CD4-positive, CD25-positive, alpha-beta regulatory T cell (primary cell): ENCODE results near the gene WDR70. TPM values are rescaled to one million over a fixed set of nuclear protein-coding genes. Genes with fewer than 3 reads are reported as not detected.
"Not testable (repeated sequence)": the region's sequence is repeated elsewhere in the genome, so short reads cannot be mapped to it uniquely, and the experiment has no call there.

Experiments used
- ATAC-seq, 2 donors: fragments of 150-1000 bp; cut with Tn5 transposase; one replicate each; pipeline ENCODE4 v1.10.0; 2021; ENCODE audit warnings: low read depth in 2 of 2, moderate number of reproducible peaks in 2 of 2, moderate library complexity in 1 of 2
- DNase-seq, 3 donors: peaks; one replicate each; pipeline versions ENCODE4 v3.0.0 to v3.0.0-alpha.2; 2012 to 2022; ENCODE audit warnings: mixed read lengths in 1 of 3
- H3K27ac ChIP-seq: one replicate; pipeline ENCODE4 v1.7.0; 2013; ENCODE audit warnings: mild to moderate bottlenecking, low read length; ENCODE audit not compliant: insufficient read depth, poor library complexity, severe bottlenecking
- H3K27me3 ChIP-seq: one replicate; pipeline ENCODE4 v1.7.0; 2013; ENCODE audit warnings: low read length; ENCODE audit not compliant: control insufficient read depth, insufficient read depth
- H3K36me3 ChIP-seq: one replicate; pipeline ENCODE4 v1.7.0; 2013; ENCODE audit warnings: mild to moderate bottlenecking, low read length, moderate library complexity; ENCODE audit not compliant: control insufficient read depth, insufficient read depth
- H3K4me1 ChIP-seq: 2 replicates; pipeline ENCODE4 v1.7.0; 2013; ENCODE audit warnings: mild to moderate bottlenecking, low read length; ENCODE audit not compliant: insufficient read depth, control insufficient read depth, poor library complexity, severe bottlenecking
- H3K4me3 ChIP-seq: one replicate; pipeline ENCODE4 v1.7.0; 2013; ENCODE audit warnings: low read depth, mild to moderate bottlenecking, low read length, moderate library complexity
- H3K9me3 ChIP-seq, 2 experiments: 1 replicate in 1 of 2; 2 replicates in 1 of 2; pipeline ENCODE4 v1.7.0; 2013; ENCODE audit warnings: low read length in 2 of 2, mild to moderate bottlenecking in 1 of 2, moderate library complexity in 1 of 2; ENCODE audit not compliant: control insufficient read depth in 2 of 2
- H3K27ac Mint-ChIP-seq, 3 donors: one replicate each; pipeline ENCODE4 v1.8.0; 2020 to 2022; ENCODE audit warnings: mild to moderate bottlenecking in 3 of 3, mixed read lengths in 3 of 3, moderate library complexity in 2 of 3
- H3K27me3 Mint-ChIP-seq: one replicate; pipeline ENCODE4 v1.8.0; 2022; ENCODE audit warnings: mild to moderate bottlenecking, mixed read lengths
- H3K36me3 Mint-ChIP-seq: one replicate; pipeline ENCODE4 v1.8.0; 2020; ENCODE audit warnings: mixed read lengths
- H3K4me1 Mint-ChIP-seq, 4 donors: one replicate each; pipeline ENCODE4 v1.8.0; 2020 to 2022; ENCODE audit warnings: mixed read lengths in 4 of 4, mild to moderate bottlenecking in 1 of 4
- H3K4me3 Mint-ChIP-seq, 4 donors: one replicate each; pipeline ENCODE4 v1.8.0; 2020 to 2022; ENCODE audit warnings: mild to moderate bottlenecking in 4 of 4, mixed read lengths in 4 of 4, moderate library complexity in 3 of 4
- H3K9me3 Mint-ChIP-seq, 7 donors: one replicate each; pipeline ENCODE4 v1.8.0; 2020 to 2022; ENCODE audit warnings: mixed read lengths in 7 of 7, mild to moderate bottlenecking in 3 of 7, moderate library complexity in 2 of 7
- polyA plus RNA-seq, 4 donors: library from polyadenylated mRNA; unstranded; fragments of 300-500 nt; fragmentation: Illumina TruSeq; gene quantifications; one replicate each; pipeline ENCODE4 v1.2.3, GENCODE V29; 2021
- total RNA-seq: library from RNA; stranded (reverse); gene quantifications from one replicate; pipeline ENCODE4 v1.2.3, GENCODE V29; 2022

WDR70 gene
- total and polyA plus RNA-seq, 5 donors from 2014 or later: 15.9 to 35.3 (median 24.9) TPM

GRCh38 chr5:37603072-37603471 lies 224.0 kb downstream of the WDR70 start:
- peaks cover 6% of the 10 kb centered on the region for H3K36me3 ChIP-seq
- H3K27me3 Mint-ChIP-seq: no peaks in the 10 kb centered on the region
- no peak overlapping the region for H3K4me3 Mint-ChIP-seq
- DNase-seq (no peak), ATAC-seq (no peak)
- H3K36me3 Mint-ChIP-seq: peaks cover 22% of the 10 kb centered on the region
- H3K4me1 ChIP-seq: no peaks in the 10 kb centered on the region
- H3K4me3 ChIP-seq: no peak overlapping the region
- H3K4me1 Mint-ChIP-seq: peaks cover 0 to 9% (median 4%) of the 10 kb centered on the region in 4 donors
- H3K27ac Mint-ChIP-seq: no peak overlapping the region
- H3K9me3 ChIP-seq: peaks cover 6 to 13% of the 10 kb centered on the region in 2 experiments
- H3K27ac ChIP-seq: no peak overlapping the region
- no peaks in the 10 kb centered on the region for H3K27me3 ChIP-seq
- peaks cover 0 to 16% (median 4%) of the 10 kb centered on the region in 7 donors for H3K9me3 Mint-ChIP-seq

- Histone ChIP-seq H3K4me3 (no peak overlapping the region), H3K27me3 (no peaks in the 10 kb centered on the region), H3K4me1 (no peaks in the 10 kb centered on the region), H3K9me3 (peaks cover 3 to 13% of the 10 kb centered on the region in 2 experiments), H3K36me3 (peaks cover 8% of the 10 kb centered on the region), H3K27ac (no peak overlapping the region)
- no peak overlapping the region for H3K4me3 Mint-ChIP-seq
- ATAC-seq (no peak), DNase-seq (no peak)
- H3K27me3 Mint-ChIP-seq: no peaks in the 10 kb centered on the region
- peaks cover 0 to 9% (median 4%) of the 10 kb centered on the region in 4 donors for H3K4me1 Mint-ChIP-seq
- H3K9me3 Mint-ChIP-seq: peaks cover 2 to 16% (median 4%) of the 10 kb centered on the region in 7 donors
- H3K36me3 Mint-ChIP-seq: peaks cover 30% of the 10 kb centered on the region
- H3K27ac Mint-ChIP-seq: no peak overlapping the region
Observed at GRCh38 chr5:37604290-37604689, 225.2 kb downstream of the WDR70 start.

- H3K4me1 Mint-ChIP-seq: peaks cover 0 to 9% (median 4%) of the 10 kb centered on the region in 4 donors
Observed at GRCh38 chr5:37606148-37606547, 227.0 kb downstream of the WDR70 start.

GRCh38 chr5:37606632-37607248 lies 227.6 kb downstream of the WDR70 start:
- no peaks in the 10 kb centered on the region for H3K27me3 Mint-ChIP-seq
- no peak overlapping the region for H3K27ac Mint-ChIP-seq
- peaks cover 21% of the 10 kb centered on the region for H3K36me3 Mint-ChIP-seq
- H3K4me1 Mint-ChIP-seq: peaks cover 0 to 9% (median 4%) of the 10 kb centered on the region in 4 donors
- peaks cover 0 to 4% (median under 1%) of the 10 kb centered on the region in 7 donors for H3K9me3 Mint-ChIP-seq
- no peak for ATAC-seq
- H3K4me3 Mint-ChIP-seq: no peak overlapping the region
- H3K36me3 ChIP-seq: peaks cover 12% of the 10 kb centered on the region
- H3K27ac ChIP-seq: no peak overlapping the region
- no peak overlapping the region for H3K4me3 ChIP-seq
- no peak for DNase-seq
- no peaks in the 10 kb centered on the region for H3K4me1 ChIP-seq
- H3K9me3 ChIP-seq: no peaks in the 10 kb centered on the region
- H3K27me3 ChIP-seq: no peaks in the 10 kb centered on the region

More at GRCh38 chr5:37606148-37606547, 227.0 kb downstream of the WDR70 start:
- H3K27ac ChIP-seq: no peak overlapping the region
- Mint-ChIP-seq H3K27ac (no peak overlapping the region), H3K36me3 (peaks cover 27% of the 10 kb centered on the region), H3K9me3 (peaks cover 0 to 6% (median 4%) of the 10 kb centered on the region in 7 donors), H3K4me3 (no peak overlapping the region), H3K27me3 (no peaks in the 10 kb centered on the region)
- H3K4me3 ChIP-seq: no peak overlapping the region
- H3K36me3 ChIP-seq: peaks cover 12% of the 10 kb centered on the region
- no peaks in the 10 kb centered on the region for H3K27me3 ChIP-seq
- no peak for DNase-seq
- H3K9me3 ChIP-seq: peaks cover 0 to 2% of the 10 kb centered on the region in 2 experiments
- ATAC-seq: no peak
- H3K4me1 ChIP-seq: no peaks in the 10 kb centered on the region

- H3K27ac Mint-ChIP-seq: no peak overlapping the region
- no peaks in the 10 kb centered on the region for H3K27me3 Mint-ChIP-seq
- H3K9me3 Mint-ChIP-seq: peaks cover 0 to 4% (median 0%) of the 10 kb centered on the region in 7 donors
- Histone ChIP-seq H3K4me1 (no peaks in the 10 kb centered on the region), H3K4me3 (no peak overlapping the region), H3K27me3 (no peaks in the 10 kb centered on the region), H3K36me3 (no peaks in the 10 kb centered on the region), H3K27ac (no peak overlapping the region), H3K9me3 (no peaks in the 10 kb centered on the region)
- H3K4me3 Mint-ChIP-seq: no peak overlapping the region
- H3K36me3 Mint-ChIP-seq: peaks cover 28% of the 10 kb centered on the region
- no peak for DNase-seq
- no peak for ATAC-seq
- H3K4me1 Mint-ChIP-seq: peaks cover 0 to 2% (median 0%) of the 10 kb centered on the region in 4 donors
Observed at GRCh38 chr5:37615184-37615583, 236.1 kb downstream of the WDR70 start.

- peaks cover 0 to 3% (median 3%) of the 10 kb centered on the region in 7 donors for H3K9me3 Mint-ChIP-seq
- Histone ChIP-seq H3K27ac (no peak overlapping the region), H3K4me3 (no peak overlapping the region), H3K27me3 (no peaks in the 10 kb centered on the region), H3K36me3 (peaks cover 6% of the 10 kb centered on the region), H3K4me1 (no peaks in the 10 kb centered on the region), H3K9me3 (no peaks in the 10 kb centered on the region)
- H3K36me3 Mint-ChIP-seq: peaks cover 42% of the 10 kb centered on the region
- H3K4me1 Mint-ChIP-seq: peaks cover 0 to 8% (median 0%) of the 10 kb centered on the region in 4 donors
- no peaks in the 10 kb centered on the region for H3K27me3 Mint-ChIP-seq
- H3K4me3 Mint-ChIP-seq: no peak overlapping the region
- DNase-seq (no peak), ATAC-seq (no peak)
- no peak overlapping the region for H3K27ac Mint-ChIP-seq
Observed at GRCh38 chr5:37619353-37619752, 240.2 kb downstream of the WDR70 start.

GRCh38 chr5:37622354-37622753 lies 243.2 kb downstream of the WDR70 start:
- H3K9me3 Mint-ChIP-seq: peaks cover 0 to 15% (median 3%) of the 10 kb centered on the region in 7 donors

GRCh38 chr5:37626266-37626665 lies 247.1 kb downstream of the WDR70 start:
- Mint-ChIP-seq H3K9me3 (peaks cover 0 to 34% (median 9%) of the 10 kb centered on the region in 7 donors), H3K4me1 (peaks cover 0 to 5% (median 1%) of the 10 kb centered on the region in 4 donors), H3K4me3 (no peak overlapping the region), H3K27me3 (no peaks in the 10 kb centered on the region), H3K27ac (no peak overlapping the region), H3K36me3 (peaks cover 67% of the 10 kb centered on the region)
- H3K4me3 ChIP-seq: no peak overlapping the region
- no peaks in the 10 kb centered on the region for H3K4me1 ChIP-seq
- ATAC-seq: no peak
- no peaks in the 10 kb centered on the region for H3K27me3 ChIP-seq
- peaks cover 15% of the 10 kb centered on the region for H3K36me3 ChIP-seq
- no peak for DNase-seq
- H3K9me3 ChIP-seq: peaks cover 17 to 18% of the 10 kb centered on the region in 2 experiments
- H3K27ac ChIP-seq: no peak overlapping the region

More at GRCh38 chr5:37622354-37622753, 243.2 kb downstream of the WDR70 start:
- not testable (repeated sequence) for H3K27me3 Mint-ChIP-seq, H3K27me3 ChIP-seq, H3K4me3 ChIP-seq, H3K4me1 ChIP-seq, ATAC-seq, H3K4me3 Mint-ChIP-seq, H3K27ac ChIP-seq, DNase-seq, H3K36me3 ChIP-seq, H3K27ac Mint-ChIP-seq, H3K9me3 ChIP-seq
- H3K4me1 Mint-ChIP-seq: peaks cover 0 to 13% (median 1%) of the 10 kb centered on the region in 4 donors
- H3K36me3 Mint-ChIP-seq: peaks cover 52% of the 10 kb centered on the region
